Ascending aorta (tissue), 2 donors: ENCODE data around the gene SELENOO. TPM values are rescaled to one million over a fixed set of nuclear protein-coding genes. Genes with fewer than 3 reads are reported as not detected.
A peak's percentile ranks its signal among the peaks of the same experiment; 100 is the strongest.

Experiments used
- DNase-seq, 2 donors: peaks; one replicate each; pipeline ENCODE4 v3.0.0-alpha.2; 2019; ENCODE audit warnings: low spot score in 2 of 2
- H3K27ac ChIP-seq, 2 donors: fragments of 200-600 bp; sonication (generic); one replicate each; pipeline ENCODE4 v1.5.1; 2016 to 2017; ENCODE audit warnings: mild to moderate bottlenecking in 1 of 2
- H3K27me3 ChIP-seq: fragments of 200-600 bp; sonication (generic); one replicate; pipeline ENCODE4 v1.5.1; 2017
- H3K36me3 ChIP-seq, 2 donors: fragments of 200-600 bp; sonication (generic); one replicate each; pipeline ENCODE4 v1.5.1; 2016
- H3K4me1 ChIP-seq, 2 donors: fragments of 200-600 bp; sonication (generic); one replicate each; pipeline ENCODE4 v1.5.1; 2016 to 2017; ENCODE audit warnings: mild to moderate bottlenecking in 1 of 2
- H3K4me3 ChIP-seq, 2 donors: fragments of 200-600 bp; sonication (generic); one replicate each; pipeline ENCODE4 v1.5.1; 2016 to 2017; ENCODE audit warnings: mild to moderate bottlenecking in 1 of 2
- H3K9me3 ChIP-seq, 2 donors: fragments of 200-600 bp; sonication (generic); one replicate each; pipeline ENCODE4 v1.5.1; 2016
- intact Hi-C: fragments of 100-400 bp; cut with DNase I; formaldehyde crosslinking; loops from one replicate; pipeline ENCODE4 v1.15.1; 2023
- total RNA-seq: library from RNA; depleted of rRNA; stranded (reverse); fragments of >200 nt; gene quantifications from one replicate; pipeline ENCODE4 v1.1.0, GENCODE V29; 2016
- TF ChIP-seq, protein P1 (sequence below), 3 experiments: fragments of 200-600 bp in 2 of 3; fragments of 450-650 bp in 1 of 3; sonication (generic) in 2 of 3; IDR thresholded peaks; one replicate each; pipeline ENCODE4 v1.5.1; 2016 to 2019; ENCODE audit warnings: antibody characterized with exemption in 3 of 3, mild to moderate bottlenecking in 1 of 3, moderate library complexity in 1 of 3

SELENOO gene
- total RNA-seq, 1 donor from 2014 or later: 41.7 TPM

DNA sequence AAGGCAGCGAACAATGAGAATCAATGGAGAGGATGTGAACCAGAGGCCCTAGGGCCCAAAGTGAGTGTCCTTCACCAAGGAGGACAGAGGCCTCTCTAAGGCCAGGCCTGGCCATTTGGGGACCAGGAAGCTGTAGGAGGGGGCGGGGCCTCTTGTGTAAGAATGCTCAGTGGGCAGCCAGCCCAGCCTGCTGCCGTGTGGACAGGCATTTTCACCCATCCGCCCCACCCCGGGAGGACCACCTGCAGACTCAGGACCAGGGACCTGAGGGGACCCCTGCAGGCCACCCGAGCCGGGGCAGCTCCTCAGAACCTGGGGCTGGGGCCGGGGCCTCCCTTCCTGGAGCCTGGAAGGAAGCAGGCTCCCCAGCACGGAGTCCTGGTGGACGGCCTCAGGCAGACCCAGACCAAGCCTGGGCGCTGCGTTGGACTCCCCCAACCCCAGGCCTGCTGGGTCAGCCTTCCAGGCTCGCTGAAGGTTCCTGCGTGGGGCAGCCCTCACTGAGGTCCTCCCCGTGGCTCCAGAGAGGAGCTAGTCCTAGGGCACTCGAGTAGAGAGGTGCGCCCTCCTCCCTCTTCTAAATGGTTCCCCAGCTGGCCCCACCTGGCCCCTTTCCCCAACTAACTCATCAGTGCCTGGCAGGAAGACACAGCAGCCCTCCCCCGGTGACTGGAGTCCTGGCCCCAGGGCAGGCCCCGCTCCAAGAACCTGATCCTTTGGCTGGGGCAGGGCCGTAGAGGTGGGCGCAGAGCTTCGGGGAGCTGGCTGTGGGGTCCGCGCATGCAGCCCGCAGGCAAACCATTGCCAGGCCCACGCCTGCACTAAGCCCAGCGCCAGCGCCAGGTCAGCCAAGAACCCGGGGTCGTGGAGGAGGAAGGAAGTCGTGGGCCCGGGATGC, 16.6 kb upstream of the SELENOO start:
- Histone ChIP-seq H3K9me3 (no peaks in the 10 kb centered on the region), H3K4me1 (peaks cover 0 to 20% of the 10 kb centered on the region in 2 donors), H3K36me3 (no peaks in the 10 kb centered on the region), H3K27ac (no peak overlapping the region), H3K4me3 (peak overlapping the region; percentile 72 to 77), H3K27me3 (no peaks in the 10 kb centered on the region)
- peak in 1 of 2 donors; percentile 83 for DNase-seq
- intact Hi-C loops: no loop called here
- TF ChIP-seq, protein P1, sequence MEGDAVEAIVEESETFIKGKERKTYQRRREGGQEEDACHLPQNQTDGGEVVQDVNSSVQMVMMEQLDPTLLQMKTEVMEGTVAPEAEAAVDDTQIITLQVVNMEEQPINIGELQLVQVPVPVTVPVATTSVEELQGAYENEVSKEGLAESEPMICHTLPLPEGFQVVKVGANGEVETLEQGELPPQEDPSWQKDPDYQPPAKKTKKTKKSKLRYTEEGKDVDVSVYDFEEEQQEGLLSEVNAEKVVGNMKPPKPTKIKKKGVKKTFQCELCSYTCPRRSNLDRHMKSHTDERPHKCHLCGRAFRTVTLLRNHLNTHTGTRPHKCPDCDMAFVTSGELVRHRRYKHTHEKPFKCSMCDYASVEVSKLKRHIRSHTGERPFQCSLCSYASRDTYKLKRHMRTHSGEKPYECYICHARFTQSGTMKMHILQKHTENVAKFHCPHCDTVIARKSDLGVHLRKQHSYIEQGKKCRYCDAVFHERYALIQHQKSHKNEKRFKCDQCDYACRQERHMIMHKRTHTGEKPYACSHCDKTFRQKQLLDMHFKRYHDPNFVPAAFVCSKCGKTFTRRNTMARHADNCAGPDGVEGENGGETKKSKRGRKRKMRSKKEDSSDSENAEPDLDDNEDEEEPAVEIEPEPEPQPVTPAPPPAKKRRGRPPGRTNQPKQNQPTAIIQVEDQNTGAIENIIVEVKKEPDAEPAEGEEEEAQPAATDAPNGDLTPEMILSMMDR (IDR thresholded peaks at IDR 0.05): no peak

DNA sequence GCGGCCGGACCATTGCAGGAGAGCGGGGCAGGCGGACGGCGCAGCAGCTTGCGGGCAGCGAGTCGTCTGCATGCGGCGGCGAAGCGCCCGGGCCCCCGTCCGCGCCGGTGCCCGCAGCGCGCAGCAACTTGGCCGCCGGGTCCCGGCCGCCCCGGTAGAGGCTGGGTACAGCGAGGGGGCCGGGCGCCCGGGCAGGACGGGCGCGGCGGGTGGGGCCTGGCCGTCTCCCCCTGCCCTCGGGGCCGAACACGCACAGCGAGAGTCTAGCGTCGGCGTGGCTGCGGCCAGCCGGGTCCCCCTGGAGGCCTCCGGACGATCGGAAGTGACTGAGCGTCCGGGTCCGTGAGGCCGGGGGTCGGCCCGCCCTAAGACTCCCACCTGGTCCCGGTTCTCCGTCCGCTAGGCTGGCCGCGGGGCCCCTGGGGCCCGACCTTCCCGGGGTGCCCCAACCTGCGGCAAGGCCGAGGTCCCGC, 15.9 kb upstream of the SELENOO start:
- TF ChIP-seq, protein P1 (IDR thresholded peaks at IDR 0.05): no peak
- Histone ChIP-seq H3K4me3 (peak overlapping the region; percentile 72 to 77), H3K36me3 (no peaks in the 10 kb centered on the region), H3K9me3 (no peaks in the 10 kb centered on the region), H3K27me3 (no peaks in the 10 kb centered on the region), H3K4me1 (peaks cover 3 to 27% of the 10 kb centered on the region in 2 donors), H3K27ac (no peak overlapping the region)
- no peak for DNase-seq
- intact Hi-C loops: loop anchor here (5.0 kb wide), 2 partner anchors 223 to 268 kb away; partner anchors contain the start of genes ALG12, CRELD2 and PIM3

GRCh38 chr22:50185375-50186087, 15.3 kb upstream of the SELENOO start, which contains the start of gene TRABD:
TRABD (plus strand) TSS chr22:50185913; CDS start chr22:50193061, 7,148 bp downstream.
- Histone ChIP-seq H3K36me3 (no peaks in the 10 kb centered on the region), H3K4me1 (peaks cover 5 to 33% of the 10 kb centered on the region in 2 donors), H3K27ac (peak within 1 kb of the TSS; percentile 42 to 67), H3K27me3 (no peaks in the 10 kb centered on the region), H3K4me3 (peak within 1 kb of the TSS; percentile 72 to 77), H3K9me3 (no peaks in the 10 kb centered on the region)
- DNase-seq: peak in 1 of 2 donors; percentile 92
- TF ChIP-seq, protein P1 (IDR thresholded peaks at IDR 0.05): no peak
- intact Hi-C loops: loop anchor here (1.0 to 5.0 kb wide), 3 partner anchors 15 to 268 kb away; partner anchors contain the start of genes ALG12, CRELD2 and PIM3

GRCh38 chr22:50186181-50186714, 14.6 kb upstream of the SELENOO start:
- no peak for DNase-seq
- peaks cover 8 to 40% of the 10 kb centered on the region in 2 donors for H3K4me1 ChIP-seq
- H3K27ac ChIP-seq: peak overlapping the region; percentile 42 to 67

More at GRCh38 chr22:50186181-50186714, 14.6 kb upstream of the SELENOO start:
- Histone ChIP-seq H3K36me3 (no peaks in the 10 kb centered on the region), H3K4me3 (peak overlapping the region; percentile 72 to 77), H3K9me3 (no peaks in the 10 kb centered on the region), H3K27me3 (no peaks in the 10 kb centered on the region)
- TF ChIP-seq, protein P1 (IDR thresholded peaks at IDR 0.05): no peak
- intact Hi-C loops: loop anchor here (1.0 to 5.0 kb wide), 3 partner anchors 14 to 269 kb away; partner anchors contain the start of genes ALG12, CRELD2 and PIM3
